HepG2 (cell line): ENCODE data around the gene LIPT2. TPM values are rescaled to one million over a fixed set of nuclear protein-coding genes. Genes with fewer than 3 reads are reported as not detected.

Experiments
- BHLHE40 ChIP-seq: IDR thresholded peaks from 2 replicates; pipeline ENCODE4 v1.6.1; 2011; ENCODE audit warnings: low read length, improper control_type of control experiment
- HMG20B ChIP-seq: conservative IDR thresholded peaks from 2 replicates; pipeline ENCODE4 v1.6.1; 2016; ENCODE audit warnings: missing genetic modification reagents, missing compliant biosample characterization
- JUND ChIP-seq: sonication (generic); formaldehyde crosslinking; IDR thresholded peaks from 2 replicates; pipeline ENCODE4 v1.8.0; 2022; ENCODE audit warnings: mild to moderate bottlenecking, missing genetic modification reagents
- KIAA2018 ChIP-seq: sonication (generic); formaldehyde crosslinking; IDR thresholded peaks from 2 replicates; pipeline ENCODE4 v1.5.0; 2020; ENCODE audit warnings: mild to moderate bottlenecking, missing genetic modification reagents, borderline replicate concordance
- RBM39 ChIP-seq: fragments of 200-400 bp; formaldehyde crosslinking; IDR thresholded peaks from one replicate; pipeline ENCODE4 v1.6.1; 2018; ENCODE audit warnings: antibody characterized with exemption, mild to moderate bottlenecking, low read depth, low read length; ENCODE audit not compliant: poor library complexity, severe bottlenecking
- SPEN ChIP-seq: sonication (generic); formaldehyde crosslinking; IDR thresholded peaks from 2 replicates; pipeline ENCODE4 v1.5.1; 2020; ENCODE audit warnings: low read depth, mild to moderate bottlenecking, missing genetic modification reagents
- TCF12 ChIP-seq, 2 experiments: fragments of 450-650 bp in 1 of 2; sonication (generic) in 1 of 2; formaldehyde crosslinking in 1 of 2; IDR thresholded peaks; 2 replicates each; pipeline versions ENCODE4 v1.6.1 to v1.8.0; 2017 to 2022; ENCODE audit warnings: antibody characterized with exemption in 1 of 2, mild to moderate bottlenecking in 1 of 2, missing genetic modification reagents in 1 of 2, moderate library complexity in 1 of 2
- ZBTB39 ChIP-seq: sonication (generic); formaldehyde crosslinking; IDR thresholded peaks from 2 replicates; pipeline ENCODE4 v1.5.0; 2020; ENCODE audit warnings: missing genetic modification reagents
- ZFYVE20 ChIP-seq: sonication (generic); formaldehyde crosslinking; IDR thresholded peaks from 2 replicates; pipeline ENCODE4 v1.8.0; 2023; ENCODE audit warnings: low read depth, mild to moderate bottlenecking, moderate library complexity, missing genetic modification reagents, borderline replicate concordance
- ZGPAT ChIP-seq: IDR thresholded peaks from 2 replicates; pipeline ENCODE4 v1.6.1; 2016; ENCODE audit warnings: mild to moderate bottlenecking
- ZNF30 ChIP-seq: sonication (generic); formaldehyde crosslinking; IDR thresholded peaks from 2 replicates; pipeline ENCODE4 v1.5.0; 2020; ENCODE audit warnings: mild to moderate bottlenecking, missing genetic modification reagents
- ZNF557 ChIP-seq: sonication (generic); formaldehyde crosslinking; IDR thresholded peaks from 2 replicates; pipeline ENCODE4 v1.4.0; 2020; ENCODE audit warnings: missing genetic modification reagents
- ZNF598 ChIP-seq: sonication (generic); formaldehyde crosslinking; IDR thresholded peaks from 2 replicates; pipeline ENCODE4 v1.5.1; 2020; ENCODE audit warnings: mild to moderate bottlenecking, missing genetic modification reagents, borderline replicate concordance
- ZNF784 ChIP-seq: sonication (generic); formaldehyde crosslinking; IDR thresholded peaks from 2 replicates; pipeline ENCODE4 v1.5.1; 2020; ENCODE audit warnings: missing genetic modification reagents, mild to moderate bottlenecking, borderline replicate concordance
- polyA plus RNA-seq, 8 experiments: library from polyadenylated mRNA; depleted of rRNA in 3 of 8; stranded (reverse) in 7 of 8; unstranded in 1 of 8; fragments of >200 nt; fragmentation: Illumina TruSeq in 4 of 8; extraction: Trizol in 4 of 8; gene quantifications; 2 replicates each; pipeline versions ENCODE4 v1.2.1 to v1.2.3, GENCODE V29; 2011 to 2016; ENCODE audit warnings: low read depth in 4 of 8, missing spikeins in 1 of 8, mixed read lengths in 1 of 8; ENCODE audit not compliant: insufficient read depth in 1 of 8
- total RNA-seq, 5 experiments: library from RNA; depleted of rRNA; stranded (reverse); fragments of >200 nt; fragmentation: Illumina TruSeq; extraction: Trizol; gene quantifications; 2 replicates each; pipeline ENCODE4 v1.2.3, GENCODE V29; 2016; ENCODE audit warnings: low read depth in 1 of 5
- TF ChIP-seq, protein P1 (sequence below): sonication (generic); formaldehyde crosslinking; IDR thresholded peaks from 2 replicates; pipeline ENCODE4 v1.8.1; 2023; ENCODE audit warnings: mild to moderate bottlenecking, missing genetic modification reagents

LIPT2 gene
- total and polyA plus RNA-seq, 2 of the 13 experiments (the other 11 are each of a cell fraction or from before 2014, with no cell fraction given), result 3.0 to 5.6 TPM

- TF ChIP-seq KIAA2018 (CRISPR knock-in tag) (no peak), ZNF30 (CRISPR knock-in tag) (no peak), TCF12 (IDR thresholded peaks at IDR 0.05) (no peak), TCF12 (CRISPR knock-in tag; IDR thresholded peaks at IDR 0.05) (no peak), BHLHE40 (no peak), ZNF784 (CRISPR knock-in tag) (no peak), ZNF557 (CRISPR knock-in tag) (no peak), ZBTB39 (no peak), ZFYVE20 (no peak), HMG20B (CRISPR knock-in tag) (no peak), SPEN (CRISPR knock-in tag) (no peak), JUND (CRISPR knock-in tag) (no peak), ZGPAT (CRISPR knock-in tag) (peak; percentile 47; the same call in 1 of the 2 replicates), RBM39 (no peak), ZNF598 (CRISPR knock-in tag) (no peak)
- TF ChIP-seq, protein P1, sequence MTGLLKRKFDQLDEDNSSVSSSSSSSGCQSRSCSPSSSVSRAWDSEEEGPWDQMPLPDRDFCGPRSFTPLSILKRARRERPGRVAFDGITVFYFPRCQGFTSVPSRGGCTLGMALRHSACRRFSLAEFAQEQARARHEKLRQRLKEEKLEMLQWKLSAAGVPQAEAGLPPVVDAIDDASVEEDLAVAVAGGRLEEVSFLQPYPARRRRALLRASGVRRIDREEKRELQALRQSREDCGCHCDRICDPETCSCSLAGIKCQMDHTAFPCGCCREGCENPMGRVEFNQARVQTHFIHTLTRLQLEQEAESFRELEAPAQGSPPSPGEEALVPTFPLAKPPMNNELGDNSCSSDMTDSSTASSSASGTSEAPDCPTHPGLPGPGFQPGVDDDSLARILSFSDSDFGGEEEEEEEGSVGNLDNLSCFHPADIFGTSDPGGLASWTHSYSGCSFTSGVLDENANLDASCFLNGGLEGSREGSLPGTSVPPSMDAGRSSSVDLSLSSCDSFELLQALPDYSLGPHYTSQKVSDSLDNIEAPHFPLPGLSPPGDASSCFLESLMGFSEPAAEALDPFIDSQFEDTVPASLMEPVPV (CRISPR knock-in tag), result peak; percentile 27; the same call in 1 of the 2 replicates
These were observed 31.5 kb downstream of the LIPT2 start (continued) for GRCh38 chr11:74462009-74462408.
